HCT116 (cell line): ENCODE measurements around the gene LRCH1. TPM values are rescaled to one million over a fixed set of nuclear protein-coding genes. Genes with fewer than 3 reads are reported as not detected.

Experiments
- ATAC-seq: fragments of 200-7000 bp; cut with Tn5 transposase; 2 replicates; pipeline ENCODE4 v1.9.1; 2020; ENCODE audit warnings: mild to moderate bottlenecking, moderate library complexity
- BruUV-seq: library from RNA; stranded (reverse); fragments of 400-500 nt; replicated peaks from 2 replicates; lab custom pipeline; 2021; lab: Mats Ljungman, UMichigan
- CTCF ChIA-PET: fragments of 300-600 bp; sonication (Branson Sonifier 250); formaldehyde crosslinking; loops from one replicate; lab custom pipeline; 2021; ENCODE audit warnings: antibody characterized with exemption; lab: Charles Lee
- POLR2A ChIA-PET: fragments of 300-600, 350-600 bp; sonication (Branson Sonifier 250); formaldehyde crosslinking; loops from one replicate; lab custom pipeline; 2021; ENCODE audit warnings: antibody characterized with exemption; lab: Charles Lee
- RAD21 ChIA-PET, 2 experiments: fragments of 300-600 bp; sonication (Branson Sonifier 250); formaldehyde crosslinking; loops; one replicate each; lab custom pipeline; 2023; ENCODE audit warnings: low total read pairs in 2 of 2; ENCODE audit not compliant: uncharacterized antibody in 2 of 2, unreplicated experiment in 2 of 2, low non-redundant PET in 1 of 2; lab: Charles Lee
- DNase-seq: peaks from one replicate; pipeline ENCODE4 v3.0.0-alpha.2; 2010; ENCODE audit warnings: low read depth, low spot score
- H2AFZ ChIP-seq: fragments of 200-600 bp; shearing (Covaris generic), sonication (generic); 2 replicates; pipeline ENCODE4 v1.6.1; 2017; ENCODE audit warnings: low read depth, mixed run types, mixed read lengths, antibody characterized with exemption, low read length; ENCODE audit not compliant: poor library complexity, severe bottlenecking
- H3K27ac ChIP-seq: 2 replicates; pipeline ENCODE4 v1.5.1; 2012; ENCODE audit warnings: low read depth, low read length
- H3K27me3 ChIP-seq: fragments of 200-600 bp; sonication (generic); 2 replicates; pipeline ENCODE4 v1.6.1; 2016; ENCODE audit warnings: mixed run types, low read length, mixed read lengths; ENCODE audit not compliant: insufficient read depth
- H3K36me3 ChIP-seq, 2 experiments: fragments of 200-500 bp in 1 of 2; fragments of 200-600 bp in 1 of 2; sonication (Bioruptor generic) in 1 of 2; sonication (generic) in 1 of 2; 2 replicates each; pipeline versions ENCODE4 v1.5.1 to v1.6.1; 2014 to 2016; ENCODE audit warnings: low read length in 2 of 2, inconsistent platforms in 1 of 2, mixed read lengths in 1 of 2, mixed run types in 1 of 2; ENCODE audit not compliant: insufficient read depth in 2 of 2, control insufficient read depth in 1 of 2
- H3K4me1 ChIP-seq, 2 experiments: fragments of 200-600 bp in 1 of 2; sonication (generic) in 1 of 2; 2 replicates each; pipeline versions ENCODE4 v1.5.1 to v1.6.1; 2012 to 2017; ENCODE audit warnings: low read length in 2 of 2, inconsistent platforms in 1 of 2, mild to moderate bottlenecking in 1 of 2, mixed read lengths in 1 of 2, mixed run types in 1 of 2, moderate library complexity in 1 of 2; ENCODE audit not compliant: insufficient read depth in 2 of 2, control insufficient read depth in 1 of 2
- H3K4me2 ChIP-seq: fragments of 200-600 bp; sonication (generic); 2 replicates; pipeline ENCODE4 v1.6.1; 2017; ENCODE audit warnings: mixed run types, low read length, mixed read lengths
- H3K4me3 ChIP-seq, 2 experiments: fragments of 200-600 bp in 1 of 2; sonication (generic) in 1 of 2; replicated peaks in 1 of 2; 2 replicates each; pipeline ENCODE4 v1.5.1; 2011 to 2016; ENCODE audit warnings: low read length in 2 of 2, control low read depth in 1 of 2, low read depth in 1 of 2, mild to moderate bottlenecking in 1 of 2, mixed read lengths in 1 of 2, mixed run types in 1 of 2
- H3K79me2 ChIP-seq: fragments of 200-600 bp; sonication (generic); 2 replicates; pipeline ENCODE4 v1.6.1; 2017; ENCODE audit warnings: mild to moderate bottlenecking, mixed run types, low read length, moderate library complexity, mixed read lengths; ENCODE audit not compliant: insufficient read depth
- H3K9ac ChIP-seq: fragments of 200-600 bp; sonication (generic); 2 replicates; pipeline ENCODE4 v1.6.1; 2016; ENCODE audit warnings: low read length, mixed read lengths
- H3K9me2 ChIP-seq: fragments of 200-600 bp; sonication (generic), shearing (Covaris generic); 2 replicates; pipeline ENCODE4 v1.6.1; 2017; ENCODE audit warnings: mixed run types, mild to moderate bottlenecking, moderate library complexity; ENCODE audit not compliant: insufficient read depth
- H3K9me3 ChIP-seq, 2 experiments: fragments of 200-500 bp in 1 of 2; fragments of 200-600 bp in 1 of 2; sonication (Bioruptor generic) in 1 of 2; sonication (generic) in 1 of 2; 2 replicates each; pipeline ENCODE4 v1.6.1; 2014 to 2017; ENCODE audit warnings: low read length in 2 of 2, mixed read lengths in 2 of 2, inconsistent platforms in 1 of 2, low read depth in 1 of 2, mild to moderate bottlenecking in 1 of 2, mixed run types in 1 of 2, moderate library complexity in 1 of 2; ENCODE audit not compliant: control insufficient read depth in 1 of 2, insufficient read depth in 1 of 2
- H4K20me1 ChIP-seq: fragments of 200-600 bp; sonication (generic), shearing (Covaris generic); 2 replicates; pipeline ENCODE4 v1.6.1; 2017; ENCODE audit warnings: mixed run types, mild to moderate bottlenecking, moderate library complexity; ENCODE audit not compliant: insufficient read depth
- CBX3 ChIP-seq: IDR thresholded peaks from 2 replicates; pipeline ENCODE4 v1.6.1; 2012; ENCODE audit warnings: low read depth
- CEBPB ChIP-seq: IDR thresholded peaks from 2 replicates; pipeline ENCODE4 v1.6.1; 2012; ENCODE audit warnings: low read depth
- EGR1 ChIP-seq: IDR thresholded peaks from 2 replicates; pipeline ENCODE4 v1.6.1; 2012; ENCODE audit warnings: low read depth
- ELF1 ChIP-seq: IDR thresholded peaks from 2 replicates; pipeline ENCODE4 v1.6.1; 2012; ENCODE audit warnings: low read depth, borderline replicate concordance
- EZH2 ChIP-seq: fragments of 200-600 bp; sonication (generic); IDR thresholded peaks from 2 replicates; pipeline ENCODE4 v1.6.1; 2017; ENCODE audit warnings: antibody characterized with exemption, mixed run types
- FOSL1 ChIP-seq: IDR thresholded peaks from 2 replicates; pipeline ENCODE4 v1.6.1; 2012; ENCODE audit warnings: low read depth
- POLR2A ChIP-seq: IDR thresholded peaks from 2 replicates; pipeline ENCODE4 v1.7.0; 2011; ENCODE audit warnings: borderline replicate concordance; ENCODE audit not compliant: insufficient read depth, insufficient read length; ENCODE audit errors: extremely low read depth
- POLR2AphosphoS5 ChIP-seq: IDR thresholded peaks from 2 replicates; pipeline ENCODE4 v1.6.1; 2011; ENCODE audit warnings: mild to moderate bottlenecking, low read depth, low read length, moderate library complexity
- RAD21 ChIP-seq: IDR thresholded peaks from 2 replicates; pipeline ENCODE4 v1.6.1; 2012; ENCODE audit warnings: low read depth, mild to moderate bottlenecking
- SP1 ChIP-seq: IDR thresholded peaks from 2 replicates; pipeline ENCODE4 v1.6.1; 2012; ENCODE audit warnings: low read depth
- SRF ChIP-seq: IDR thresholded peaks from 2 replicates; pipeline ENCODE4 v1.6.1; 2012; ENCODE audit warnings: low read depth
- TCF7L2 ChIP-seq: IDR thresholded peaks from 2 replicates; pipeline ENCODE4 v1.7.0; 2011; ENCODE audit warnings: borderline replicate concordance, inconsistent platforms; ENCODE audit not compliant: insufficient read depth, insufficient read length; ENCODE audit errors: extremely low read depth
- ZFX ChIP-seq: fragments of 450-650 bp; IDR thresholded peaks from 2 replicates; pipeline ENCODE4 v1.6.1; 2017
- ZNF274 ChIP-seq: fragments of 200-500 bp; sonication (Bioruptor generic); IDR thresholded peaks from 2 replicates; pipeline ENCODE4 v1.6.1; 2014; ENCODE audit warnings: mild to moderate bottlenecking, low read depth, low read length, inconsistent platforms
- intact Hi-C: fragments of 100-400 bp; cut with micrococcal nuclease; formaldehyde crosslinking; loops from 2 replicates; pipeline ENCODE4 v1.10.0; 2022
- total RNA-seq: library from RNA; stranded (reverse); gene quantifications from one replicate; pipeline ENCODE4 v1.2.1, GENCODE V29; 2021; ENCODE audit not compliant: unreplicated experiment
- TF ChIP-seq, protein P1 (sequence below): IDR thresholded peaks from 2 replicates; pipeline ENCODE4 v1.6.1; 2012
- TF ChIP-seq, protein P2 (sequence below), 3 experiments: fragments of 200-600 bp in 1 of 3; sonication (generic) in 1 of 3; IDR thresholded peaks in 2 of 3; conservative IDR thresholded peaks in 1 of 3; 2 replicates each; pipeline ENCODE4 v1.5.1; 2012 to 2017; ENCODE audit warnings: low read depth in 2 of 3, low read length in 2 of 3, antibody characterized with exemption in 1 of 3, borderline replicate concordance in 1 of 3, control low read depth in 1 of 3, mild to moderate bottlenecking in 1 of 3, mixed read lengths in 1 of 3, mixed run types in 1 of 3, moderate library complexity in 1 of 3; ENCODE audit not compliant: insufficient read depth in 1 of 3
- TF ChIP-seq, protein P3 (sequence below): IDR thresholded peaks from 2 replicates; pipeline ENCODE4 v1.6.1; 2012

The LRCH1 gene
- total RNA-seq, 1 experiment from 2014 or later, result 15.6 TPM

DNA sequence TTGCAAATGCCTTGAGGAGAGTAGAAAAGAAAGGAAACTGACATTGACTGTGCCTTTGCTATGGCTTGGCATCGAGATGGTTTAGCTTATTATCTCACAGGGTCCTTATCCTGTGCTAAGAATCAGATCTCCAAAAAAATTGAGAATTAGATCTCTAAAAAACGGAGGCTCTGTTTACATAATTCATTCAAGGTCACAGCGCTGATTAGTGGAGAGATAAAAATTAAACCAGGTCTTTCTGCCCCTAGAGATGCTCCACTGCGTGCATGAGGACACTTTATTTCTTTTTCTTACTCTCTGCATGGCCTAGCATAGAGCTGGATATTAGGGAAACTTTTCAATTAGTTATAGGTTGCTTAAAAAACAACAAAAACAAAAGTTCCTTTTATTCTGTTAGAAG is 17.3 kb downstream of the LRCH1 start:
- no TSS peak for BruUV-seq
- Histone ChIP-seq H3K9ac (no peak overlapping the region), H3K9me2 (no peaks in the 10 kb centered on the region), H3K79me2 (peaks cover 80% of the 10 kb centered on the region), H3K4me1 (no peaks in the 10 kb centered on the region)
- RAD21 ChIA-PET, result no interaction called here
- POLR2A ChIA-PET, result no interaction called here
- CTCF ChIA-PET, result no interaction called here
- intact Hi-C loops, result no loop called here
- no peak for ATAC-seq
- no peak for TF ChIP-seq EGR1
- TF ChIP-seq ELF1, result no peak
- TF ChIP-seq, protein P1, sequence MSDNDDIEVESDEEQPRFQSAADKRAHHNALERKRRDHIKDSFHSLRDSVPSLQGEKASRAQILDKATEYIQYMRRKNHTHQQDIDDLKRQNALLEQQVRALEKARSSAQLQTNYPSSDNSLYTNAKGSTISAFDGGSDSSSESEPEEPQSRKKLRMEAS, result no peak
- TF ChIP-seq POLR2AphosphoS5, result no peak
- TF ChIP-seq RAD21, result no peak
- TF ChIP-seq CBX3, result no peak
- TF ChIP-seq, protein P2, sequence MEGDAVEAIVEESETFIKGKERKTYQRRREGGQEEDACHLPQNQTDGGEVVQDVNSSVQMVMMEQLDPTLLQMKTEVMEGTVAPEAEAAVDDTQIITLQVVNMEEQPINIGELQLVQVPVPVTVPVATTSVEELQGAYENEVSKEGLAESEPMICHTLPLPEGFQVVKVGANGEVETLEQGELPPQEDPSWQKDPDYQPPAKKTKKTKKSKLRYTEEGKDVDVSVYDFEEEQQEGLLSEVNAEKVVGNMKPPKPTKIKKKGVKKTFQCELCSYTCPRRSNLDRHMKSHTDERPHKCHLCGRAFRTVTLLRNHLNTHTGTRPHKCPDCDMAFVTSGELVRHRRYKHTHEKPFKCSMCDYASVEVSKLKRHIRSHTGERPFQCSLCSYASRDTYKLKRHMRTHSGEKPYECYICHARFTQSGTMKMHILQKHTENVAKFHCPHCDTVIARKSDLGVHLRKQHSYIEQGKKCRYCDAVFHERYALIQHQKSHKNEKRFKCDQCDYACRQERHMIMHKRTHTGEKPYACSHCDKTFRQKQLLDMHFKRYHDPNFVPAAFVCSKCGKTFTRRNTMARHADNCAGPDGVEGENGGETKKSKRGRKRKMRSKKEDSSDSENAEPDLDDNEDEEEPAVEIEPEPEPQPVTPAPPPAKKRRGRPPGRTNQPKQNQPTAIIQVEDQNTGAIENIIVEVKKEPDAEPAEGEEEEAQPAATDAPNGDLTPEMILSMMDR (IDR thresholded peaks at IDR 0.05 in 2 of 3, conservative IDR thresholded peaks at IDR 0.05 in 1 of 3; ENCODE audit: borderline replicate concordance in 1 of 3, insufficient read depth in 1 of 3, low read depth in 2 of 3, low read length in 2 of 3), result no peak
- no peak for TF ChIP-seq FOSL1
- no peak for TF ChIP-seq ZFX
- TF ChIP-seq CEBPB, result no peak
- no peak for TF ChIP-seq SP1
- TF ChIP-seq SRF, result no peak
- TF ChIP-seq POLR2A, result no peak
- no peak for TF ChIP-seq ZNF274
- TF ChIP-seq TCF7L2, result no peak
- TF ChIP-seq EZH2, result no peak
- TF ChIP-seq, protein P3, sequence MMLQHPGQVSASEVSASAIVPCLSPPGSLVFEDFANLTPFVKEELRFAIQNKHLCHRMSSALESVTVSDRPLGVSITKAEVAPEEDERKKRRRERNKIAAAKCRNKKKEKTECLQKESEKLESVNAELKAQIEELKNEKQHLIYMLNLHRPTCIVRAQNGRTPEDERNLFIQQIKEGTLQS, result no peak
- TF ChIP-seq, all 23 proteins: peak for 0
- Histone ChIP-seq H2AFZ (no peak overlapping the region), H3K36me3 (no peaks in the 10 kb centered on the region), H3K27ac (no peak overlapping the region), H3K4me2 (no peak overlapping the region), H4K20me1 (peaks cover 7% of the 10 kb centered on the region; the same call in 1 of the 2 replicates), H3K9me3 (no peaks in the 10 kb centered on the region), H3K4me3 (no peak overlapping the region), H3K27me3 (no peaks in the 10 kb centered on the region)
- no peak for DNase-seq
